Measurements from ENCODE around the gene PORCN. TPM values are rescaled to one million over a fixed set of nuclear protein-coding genes. Genes with fewer than 3 reads are reported as not detected.
"Not testable (repeated sequence)": the region's sequence is repeated elsewhere in the genome, so short reads cannot be mapped to it uniquely, and the experiment has no call there.

Gene PORCN
- total RNA-seq, 1 experiment from 2014 or later = 13.7 TPM

- in situ Hi-C loops (cut with HindIII; ENCODE audit: low pct_unique_long_range_greater_than_20kb, low sequenced_read_pairs) = no loop called here
- DNase-seq (ENCODE audit: low read depth, low spot score) = no peak
These were observed 10.9 kb upstream of the PORCN start for GRCh38 chrX:48497871-48498270.

GRCh38 chrX:48498374-48498809 lies 10.4 kb upstream of the PORCN start:
- peak; percentile 28 for DNase-seq (ENCODE audit: low read depth, low spot score)
- in situ Hi-C loops (cut with HindIII; ENCODE audit: low pct_unique_long_range_greater_than_20kb, low sequenced_read_pairs) = no loop called here

GRCh38 chrX:48504261-48504660 lies 4.5 kb upstream of the PORCN start:
- no peak for DNase-seq (ENCODE audit: low read depth, low spot score)
- in situ Hi-C loops (cut with HindIII; ENCODE audit: low pct_unique_long_range_greater_than_20kb, low sequenced_read_pairs) = no loop called here

GRCh38 chrX:48505481-48505880 lies 3.3 kb upstream of the PORCN start:
- in situ Hi-C loops (cut with HindIII; ENCODE audit: low pct_unique_long_range_greater_than_20kb, low sequenced_read_pairs) = no loop called here
- no peak for DNase-seq (ENCODE audit: low read depth, low spot score)

GRCh38 chrX:48507246-48507645 lies 1.5 kb upstream of the PORCN start:
- in situ Hi-C loops (cut with HindIII; ENCODE audit: low pct_unique_long_range_greater_than_20kb, low sequenced_read_pairs) = no loop called here
- DNase-seq (ENCODE audit: low read depth, low spot score) = no peak

- no peak for DNase-seq (ENCODE audit: low read depth, low spot score)
- in situ Hi-C loops (cut with HindIII; ENCODE audit: low pct_unique_long_range_greater_than_20kb, low sequenced_read_pairs) = no loop called here
These were observed 426 bp downstream of the PORCN start for GRCh38 chrX:48509245-48509590.

- no peak for DNase-seq (ENCODE audit: low read depth, low spot score)
- in situ Hi-C loops (cut with HindIII; ENCODE audit: low pct_unique_long_range_greater_than_20kb, low sequenced_read_pairs) = no loop called here
These were observed 827 bp downstream of the PORCN start for GRCh38 chrX:48509619-48510018.

- peak; percentile 41 for DNase-seq (ENCODE audit: low read depth, low spot score)
- in situ Hi-C loops (cut with HindIII; ENCODE audit: low pct_unique_long_range_greater_than_20kb, low sequenced_read_pairs) = no loop called here
These were observed 2.8 kb downstream of the PORCN start for GRCh38 chrX:48511560-48511959.

- in situ Hi-C loops (cut with HindIII; ENCODE audit: low pct_unique_long_range_greater_than_20kb, low sequenced_read_pairs) = no loop called here
- no peak for DNase-seq (ENCODE audit: low read depth, low spot score)
These were observed 3.7 kb downstream of the PORCN start for GRCh38 chrX:48512371-48512935.

- in situ Hi-C loops (cut with HindIII; ENCODE audit: low pct_unique_long_range_greater_than_20kb, low sequenced_read_pairs) = no loop called here
- no peak for DNase-seq (ENCODE audit: low read depth, low spot score)
These were observed 4.9 kb downstream of the PORCN start for GRCh38 chrX:48513670-48514069.

GRCh38 chrX:48514126-48514806 lies 5.5 kb downstream of the PORCN start:
- in situ Hi-C loops (cut with HindIII; ENCODE audit: low pct_unique_long_range_greater_than_20kb, low sequenced_read_pairs) = no loop called here
- DNase-seq (ENCODE audit: low read depth, low spot score) = no peak

GRCh38 chrX:48514868-48515460 lies 6.2 kb downstream of the PORCN start:
- no peak for DNase-seq (ENCODE audit: low read depth, low spot score)
- in situ Hi-C loops (cut with HindIII; ENCODE audit: low pct_unique_long_range_greater_than_20kb, low sequenced_read_pairs) = no loop called here

GRCh38 chrX:48515842-48516241 lies 7.0 kb downstream of the PORCN start:
- DNase-seq (ENCODE audit: low read depth, low spot score) = no peak
- in situ Hi-C loops (cut with HindIII; ENCODE audit: low pct_unique_long_range_greater_than_20kb, low sequenced_read_pairs) = no loop called here

GRCh38 chrX:48516285-48516684 lies 7.5 kb downstream of the PORCN start:
- no peak for DNase-seq (ENCODE audit: low read depth, low spot score)
- in situ Hi-C loops (cut with HindIII; ENCODE audit: low pct_unique_long_range_greater_than_20kb, low sequenced_read_pairs) = no loop called here

- in situ Hi-C loops (cut with HindIII; ENCODE audit: low pct_unique_long_range_greater_than_20kb, low sequenced_read_pairs) = no loop called here
- no peak for DNase-seq (ENCODE audit: low read depth, low spot score)
These were observed 8.2 kb downstream of the PORCN start for GRCh38 chrX:48516987-48517386.

GRCh38 chrX:48519481-48519880 lies 10.7 kb downstream of the PORCN start:
- in situ Hi-C loops (cut with HindIII; ENCODE audit: low pct_unique_long_range_greater_than_20kb, low sequenced_read_pairs); DNase-seq (ENCODE audit: low read depth, low spot score): not testable (repeated sequence)

- DNase-seq (ENCODE audit: low read depth, low spot score) = no peak
- in situ Hi-C loops (cut with HindIII; ENCODE audit: low pct_unique_long_range_greater_than_20kb, low sequenced_read_pairs) = no loop called here
These were observed 11.7 kb downstream of the PORCN start for GRCh38 chrX:48520455-48520854.

- in situ Hi-C loops (cut with HindIII; ENCODE audit: low pct_unique_long_range_greater_than_20kb, low sequenced_read_pairs) = no loop called here
- DNase-seq (ENCODE audit: low read depth, low spot score) = peak; percentile 43
These were observed 12.2 kb downstream of the PORCN start for GRCh38 chrX:48520976-48521352.
